NCI-H69 (cell line): Measurements from ENCODE around the gene ANG.
A peak's percentile ranks its signal among the peaks of the same experiment; 100 is the strongest.
"Not testable (repeated sequence)": the region's sequence is repeated elsewhere in the genome, so short reads cannot be mapped to it uniquely, and the experiment has no call there.

ENCODE experiments used
- DNase-seq: peaks from one replicate; lab custom pipeline; 2025; lab: John Stamatoyannopoulos, UW

ANG gene

DNA sequence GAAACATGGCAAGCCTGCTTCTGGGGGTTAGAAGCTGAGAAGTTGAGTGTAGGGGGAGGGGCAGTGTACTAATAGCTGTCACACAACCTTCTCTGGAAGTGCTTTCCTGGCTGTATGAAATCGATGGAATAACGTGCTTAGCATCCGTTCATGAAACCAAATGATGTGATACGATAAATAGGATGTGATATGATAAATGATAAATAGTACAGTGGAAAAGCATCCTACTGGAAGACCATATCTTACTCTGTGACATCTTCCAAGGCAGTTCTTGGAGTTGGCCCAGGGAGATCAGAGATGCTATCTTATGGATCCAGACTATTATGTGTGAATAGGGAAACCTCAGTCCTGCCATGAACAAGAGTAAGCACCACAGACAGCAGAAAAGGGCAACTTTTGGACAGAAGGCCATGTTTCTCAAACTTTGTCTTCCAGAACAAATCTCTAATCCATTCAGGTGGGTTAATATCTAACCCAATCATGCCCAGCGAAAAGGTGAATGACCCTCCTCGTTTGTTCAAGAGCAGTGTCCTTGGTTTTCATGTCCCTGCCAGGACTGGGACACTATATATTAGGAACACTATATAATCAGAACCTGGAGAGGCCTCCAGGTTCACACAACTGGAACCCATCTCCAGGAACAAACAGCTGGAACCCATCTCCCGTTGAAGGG lies at the start of gene ANG:
ANG (plus strand) TSS at position 598 of the 673 bp plus-strand sequence. CDS start 4,801 bp downstream, outside the sequence.
- no peak for DNase-seq

DNA sequence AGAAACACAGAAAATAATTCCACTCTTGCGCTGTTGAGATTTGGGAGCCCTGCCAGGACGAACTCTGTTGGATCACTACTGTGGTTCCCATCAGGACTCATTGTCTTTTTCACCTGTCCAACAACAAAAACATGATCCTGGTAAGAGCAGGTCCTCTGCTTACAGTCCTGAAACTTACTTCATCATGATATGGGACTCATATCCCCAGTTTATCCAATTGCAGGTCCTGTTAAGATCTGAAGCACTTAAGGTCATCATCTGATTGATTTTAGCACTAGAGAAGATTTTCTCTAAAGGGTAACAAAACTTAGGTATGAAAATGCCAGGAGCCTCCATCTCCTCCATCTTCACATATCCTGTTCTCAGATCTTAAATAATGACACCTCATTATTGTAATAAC lies 47.0 kb upstream of the ANG start, which contains the start of gene OR6S1:
OR6S1 (minus strand) TSS at position 101 of the 400 bp plus-strand sequence; CDS start at position 101, 0 bp downstream.
- no peak for DNase-seq

DNA sequence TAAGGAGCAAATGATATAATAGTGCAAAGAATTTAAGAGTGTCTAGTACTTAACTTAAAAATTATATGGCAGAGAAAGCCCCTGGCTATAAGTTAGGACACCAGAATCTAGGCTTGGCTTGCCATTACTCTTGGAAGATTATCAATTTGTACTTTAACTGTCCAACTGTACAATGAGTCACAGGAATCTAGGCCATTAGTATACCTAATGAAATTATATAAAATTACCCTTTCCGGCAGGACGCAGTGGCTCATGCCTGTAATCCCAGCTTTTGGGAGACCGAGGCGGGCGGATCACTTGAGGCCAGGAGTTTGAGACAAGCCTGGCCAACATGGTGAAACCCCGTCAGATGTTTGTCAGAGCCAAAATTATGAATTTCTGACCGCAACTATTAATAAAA lies 46.4 kb upstream of the ANG start:
- no peak for DNase-seq

DNA sequence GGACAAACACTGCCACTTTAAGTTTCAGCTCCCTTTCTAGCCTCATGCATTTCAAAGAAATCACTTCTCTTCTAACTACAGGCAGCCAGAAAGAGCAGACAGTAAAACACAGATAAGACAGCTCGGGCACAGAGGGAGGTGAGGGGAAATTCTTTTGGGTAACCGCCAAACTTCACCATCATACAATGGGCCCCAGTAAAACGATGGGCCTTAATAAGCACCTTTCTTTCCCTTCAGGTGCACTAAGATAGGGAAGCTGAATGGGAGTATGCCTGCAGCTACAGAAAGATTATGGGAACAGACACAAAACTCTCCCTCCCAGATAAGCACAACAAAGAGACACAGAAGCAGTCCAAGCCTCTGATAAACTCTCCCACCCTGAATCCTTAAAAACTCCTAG lies 45.8 kb upstream of the ANG start:
- DNase-seq, result not testable (repeated sequence)

DNA sequence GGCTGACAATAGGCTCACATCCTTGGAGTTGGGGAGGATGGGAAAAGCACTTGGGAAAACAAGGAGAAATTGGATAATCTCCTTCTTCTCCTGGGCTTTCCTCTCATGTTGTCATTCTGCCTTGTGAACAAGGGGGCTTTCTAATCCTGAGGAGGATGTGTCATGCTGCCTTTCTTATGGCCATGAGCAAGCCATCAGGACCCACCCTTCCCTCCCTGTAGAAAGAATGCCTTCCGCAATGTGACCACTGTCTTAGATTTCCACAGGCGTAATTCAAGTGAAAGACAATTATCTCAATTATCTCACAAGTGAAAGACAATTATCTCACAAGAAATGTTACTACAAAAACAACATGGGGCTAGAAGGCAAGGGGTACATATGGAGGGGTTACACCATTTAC lies 44.0 kb upstream of the ANG start:
- DNase-seq, result no peak

DNA sequence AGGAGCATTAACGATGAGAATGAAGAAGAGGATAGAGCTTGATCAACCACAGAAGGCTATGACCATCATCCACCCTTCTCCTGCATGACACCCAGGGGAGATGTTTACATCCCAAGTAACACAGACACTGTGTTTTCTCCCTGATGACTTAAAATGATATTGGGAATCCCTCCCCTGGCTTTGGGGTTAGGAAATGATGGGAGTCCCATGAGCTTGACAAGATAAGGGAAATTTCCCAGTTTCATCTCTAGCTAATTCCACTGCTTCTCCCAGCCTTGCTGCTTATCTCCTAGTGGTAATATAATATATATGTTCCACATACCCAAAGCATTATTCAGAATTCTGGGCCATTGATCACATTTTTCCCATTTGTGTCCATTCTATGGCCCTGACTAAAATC lies 43.1 kb upstream of the ANG start:
- no peak for DNase-seq

DNA sequence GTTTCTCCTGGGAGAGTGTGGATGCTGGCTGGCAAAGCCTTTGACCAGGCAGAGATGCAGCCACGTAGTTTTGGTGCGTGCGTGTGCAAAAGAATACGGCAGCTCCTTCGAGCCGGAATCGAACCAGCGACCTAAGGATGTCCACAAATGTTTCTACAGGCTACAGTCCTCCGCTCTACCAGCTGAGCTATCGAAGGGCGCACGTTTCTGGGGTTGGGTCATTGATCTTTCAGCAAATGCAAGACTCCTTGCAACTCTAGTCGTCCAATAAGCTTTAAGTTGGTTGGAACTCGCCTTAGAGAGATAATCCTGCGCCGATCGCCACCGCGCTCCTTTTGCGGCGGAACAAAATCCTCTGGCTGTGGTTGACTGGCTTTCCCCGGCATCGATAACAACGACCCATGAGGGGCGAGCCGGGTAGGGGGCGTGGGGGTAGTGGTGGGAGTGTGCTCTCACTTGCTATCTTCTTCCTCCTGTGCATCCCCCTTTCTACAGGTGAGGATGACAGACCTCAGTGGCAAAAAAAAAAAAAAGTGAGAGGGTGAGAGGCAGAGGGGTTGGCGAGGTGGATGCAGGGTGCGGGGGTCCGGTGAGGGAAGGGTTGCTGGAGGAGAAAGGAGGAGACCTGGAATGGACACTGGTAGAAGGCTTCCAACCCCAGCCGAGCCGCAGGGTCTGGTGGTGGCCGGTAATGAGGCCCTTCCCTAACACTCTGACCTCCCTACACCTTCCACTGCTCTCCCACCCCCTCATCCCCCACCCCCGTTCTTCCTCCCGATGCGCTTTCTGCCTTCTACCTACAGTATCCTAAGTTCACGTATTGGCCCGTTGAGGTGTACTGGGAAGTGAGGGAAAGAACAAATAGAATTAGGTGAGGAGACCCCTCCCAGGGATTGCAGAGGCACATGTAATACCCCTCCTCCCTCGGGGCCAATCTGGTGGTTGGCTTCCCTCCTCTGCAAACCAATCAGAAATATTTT lies 35.3 kb upstream of the ANG start:
- DNase-seq, result peak; percentile 6

DNA sequence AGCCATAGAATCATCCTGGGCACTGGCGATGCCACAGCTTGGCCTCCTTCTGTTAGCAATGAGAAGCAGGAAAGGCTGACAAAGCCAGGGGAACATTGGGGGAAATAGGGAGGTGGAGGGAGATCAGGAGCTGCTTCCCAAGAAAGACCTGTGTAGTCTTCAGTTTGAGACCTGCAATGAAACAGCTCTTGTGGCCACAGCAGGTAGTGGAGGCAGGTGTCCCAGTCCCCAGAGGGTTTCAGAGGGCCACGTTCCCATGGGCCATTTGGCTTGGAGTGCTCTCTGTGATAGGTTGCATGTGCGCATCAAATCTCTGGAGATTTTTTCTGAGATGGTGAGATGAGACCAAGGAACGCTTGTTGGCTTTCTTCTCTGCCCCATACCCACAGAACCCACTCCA lies 32.7 kb upstream of the ANG start:
- no peak for DNase-seq

DNA sequence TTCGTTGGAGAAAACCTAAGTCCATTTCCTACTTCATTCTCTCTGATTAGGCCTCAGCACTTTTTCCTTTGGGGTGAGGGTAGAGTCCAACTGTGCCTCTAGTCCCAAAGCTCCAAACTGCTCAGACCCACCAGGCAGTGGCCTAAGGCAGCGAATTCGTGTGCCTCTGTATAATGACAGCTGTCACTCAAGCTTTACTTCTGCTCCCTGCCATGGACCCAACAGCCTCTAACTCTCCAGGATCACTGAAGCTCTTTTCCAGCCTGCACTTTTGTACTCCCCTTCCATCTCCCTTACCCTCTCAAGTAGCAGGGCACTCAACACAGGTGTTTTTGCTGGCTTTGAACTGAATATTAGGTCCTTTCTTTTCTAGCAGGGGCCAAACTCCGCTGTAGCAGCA lies 32.3 kb upstream of the ANG start:
- DNase-seq, result no peak

DNA sequence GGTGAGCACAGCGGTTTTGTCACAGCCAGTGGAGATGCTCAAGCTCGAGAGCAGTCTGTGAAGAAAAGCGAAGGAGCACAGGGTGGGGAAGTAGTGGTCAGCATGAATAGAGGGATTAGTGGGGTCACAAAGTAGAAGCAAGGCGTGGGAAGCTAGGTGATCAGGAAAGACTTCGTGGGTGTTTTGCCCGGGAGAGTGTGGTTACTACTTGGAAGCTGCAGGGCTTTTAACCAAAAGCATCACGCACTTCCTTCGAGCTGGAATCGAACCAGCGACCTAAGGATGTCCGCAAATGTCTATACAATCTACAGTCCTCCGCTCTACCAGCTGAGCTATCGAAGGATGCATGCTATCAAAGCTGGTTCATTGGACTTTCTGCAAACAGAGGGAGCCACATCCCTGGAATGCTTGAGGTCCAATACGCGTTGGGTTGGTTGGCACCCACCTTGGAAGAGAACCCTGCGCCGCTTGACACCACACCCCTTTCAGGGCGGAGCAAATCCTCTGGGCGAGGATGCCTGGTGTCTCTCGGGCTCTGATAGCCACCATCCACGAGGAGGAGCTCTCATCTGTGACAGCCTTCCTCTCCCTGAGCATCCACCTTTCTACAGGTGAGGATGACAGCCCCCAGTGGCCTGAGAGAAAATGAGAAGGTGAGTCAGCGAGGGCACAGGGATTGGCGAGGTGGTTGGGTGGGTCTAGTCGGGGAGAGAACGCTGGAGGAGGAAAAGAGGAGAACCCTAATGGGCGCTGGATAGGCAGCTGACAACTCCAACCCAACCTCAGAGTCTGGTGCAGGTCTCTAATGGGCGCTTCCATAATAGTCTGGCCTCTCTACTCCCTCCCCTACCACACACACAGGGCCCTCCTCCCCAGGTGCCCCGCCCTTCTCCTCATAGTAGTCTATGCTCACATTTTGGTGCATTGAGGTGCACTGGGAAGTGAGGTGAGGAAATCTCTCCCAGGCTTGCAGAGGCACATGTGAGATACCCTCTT lies 31.1 kb upstream of the ANG start:
- peak; percentile 45 for DNase-seq

DNA sequence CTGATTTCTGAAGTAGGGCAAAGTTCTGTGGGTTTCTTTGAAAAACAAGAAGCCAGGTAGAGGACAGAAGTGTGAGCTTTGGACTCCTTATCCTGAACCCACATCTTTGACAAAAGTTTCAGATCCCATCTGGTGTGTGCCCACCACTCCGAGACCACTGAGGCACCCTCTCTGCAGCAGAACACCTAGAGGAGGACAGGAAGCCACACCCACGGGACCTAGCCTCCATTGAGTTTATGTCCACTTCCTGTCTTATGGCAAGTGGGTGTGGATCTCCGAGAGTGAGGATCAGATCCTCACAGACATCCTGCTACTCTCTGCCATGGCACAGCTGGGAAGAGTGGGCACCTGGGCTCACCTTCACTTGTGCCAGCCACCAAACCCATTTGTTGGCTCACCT lies 30.3 kb upstream of the ANG start:
- DNase-seq, result no peak

DNA sequence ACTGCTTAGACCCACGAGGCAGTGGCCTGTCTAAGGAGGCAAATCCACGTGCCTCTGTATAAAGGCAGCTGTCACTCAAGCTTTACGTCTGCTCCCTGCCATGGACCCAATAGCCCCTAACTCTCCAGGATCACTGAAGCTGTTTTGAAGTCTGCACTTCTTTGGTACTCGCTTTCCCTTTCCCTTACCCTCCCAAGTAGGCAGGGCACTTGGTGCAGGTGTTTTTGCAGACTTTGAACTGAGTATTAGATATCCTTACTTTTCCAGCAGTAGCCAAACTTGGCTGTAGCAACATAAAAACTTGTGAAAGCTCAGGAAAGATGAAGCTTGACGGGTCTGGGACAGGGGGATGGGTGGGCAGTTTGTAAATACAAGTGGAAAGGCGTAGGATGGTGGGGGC lies 29.2 kb upstream of the ANG start:
- DNase-seq, result no peak

DNA sequence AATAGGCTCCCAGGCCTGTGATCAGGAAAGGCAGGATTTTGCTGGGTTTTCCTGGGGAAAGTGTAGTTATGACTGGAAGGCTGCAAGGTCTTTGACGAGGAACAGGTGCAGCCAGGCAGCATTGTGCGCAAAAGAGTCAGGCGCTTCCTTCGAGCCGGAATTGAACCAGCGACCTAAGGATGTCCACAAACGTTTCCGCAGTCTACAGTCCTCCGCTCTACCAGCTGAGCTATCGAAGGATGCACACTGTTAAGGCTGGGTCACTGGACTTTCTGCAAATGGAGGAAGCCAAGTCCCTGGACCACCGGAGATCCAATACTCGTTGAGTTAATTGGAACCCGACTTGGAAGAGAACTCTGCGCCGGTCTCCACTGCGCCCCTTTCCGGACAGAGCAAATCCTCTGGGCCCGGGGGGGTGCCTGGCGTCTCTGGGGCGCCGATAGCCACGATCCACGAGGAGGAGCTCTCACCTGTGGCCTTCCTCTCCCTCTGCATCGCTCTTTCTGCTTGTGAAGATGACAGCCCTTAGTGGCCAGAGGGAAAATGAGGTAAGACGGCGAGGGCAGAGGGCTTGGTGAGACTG lies 28.7 kb upstream of the ANG start:
- no peak for DNase-seq

DNA sequence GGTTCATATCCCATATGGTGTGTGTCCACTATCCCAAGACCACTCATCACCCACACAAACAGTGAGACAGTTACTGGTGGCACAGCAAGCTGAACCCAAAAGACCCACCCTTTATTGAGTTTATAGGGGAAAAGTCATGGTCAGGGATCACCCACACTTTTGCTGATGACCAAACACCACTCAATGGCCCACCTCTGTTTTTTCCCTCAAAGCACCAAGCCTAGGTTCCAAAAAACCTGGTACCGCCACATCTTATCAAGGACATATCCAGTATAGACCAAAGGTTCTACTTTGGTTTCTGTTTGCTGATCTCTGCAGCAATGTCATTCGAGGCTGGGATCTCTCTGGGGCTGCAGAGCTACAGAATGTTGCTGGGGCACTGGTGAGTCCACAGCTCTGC lies 27.4 kb upstream of the ANG start:
- DNase-seq, result no peak

DNA sequence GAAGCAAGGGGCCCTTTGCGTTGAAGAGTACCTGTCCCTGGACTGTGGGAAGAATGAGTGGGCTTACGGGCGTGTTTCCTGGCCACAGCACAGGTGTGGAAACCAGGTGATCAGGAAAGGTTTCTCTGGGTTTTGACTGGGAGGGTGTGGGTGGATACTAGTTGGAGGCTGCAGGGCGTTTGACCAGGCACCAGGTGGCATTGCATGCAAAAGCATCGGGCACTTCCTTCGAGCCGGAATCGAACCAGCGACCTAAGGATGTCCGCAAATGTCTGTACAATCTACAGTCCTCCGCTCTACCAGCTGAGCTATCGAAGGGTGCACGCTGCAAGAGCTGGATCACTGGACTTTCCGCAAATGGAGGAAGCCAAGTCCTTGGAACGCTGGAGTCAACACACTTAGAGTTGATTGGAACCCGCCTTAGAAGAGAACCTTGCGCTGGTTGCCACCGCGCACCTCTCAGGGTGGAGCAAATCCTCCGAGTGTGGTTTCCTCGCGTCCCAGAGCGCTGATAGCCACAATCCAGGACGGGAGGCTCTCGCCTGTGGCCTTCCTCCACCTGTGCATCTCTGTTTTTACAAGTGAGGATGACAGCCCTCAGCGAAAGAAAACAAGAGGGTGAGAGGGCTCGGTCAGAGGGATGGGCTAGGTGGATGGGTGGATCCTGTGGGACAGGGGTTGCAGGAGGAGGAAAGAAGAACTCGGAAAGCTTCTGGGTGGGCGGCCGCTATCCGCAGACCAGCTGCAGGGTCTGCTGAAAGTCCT lies 25.4 kb upstream of the ANG start:
- peak; percentile 87 for DNase-seq

DNA sequence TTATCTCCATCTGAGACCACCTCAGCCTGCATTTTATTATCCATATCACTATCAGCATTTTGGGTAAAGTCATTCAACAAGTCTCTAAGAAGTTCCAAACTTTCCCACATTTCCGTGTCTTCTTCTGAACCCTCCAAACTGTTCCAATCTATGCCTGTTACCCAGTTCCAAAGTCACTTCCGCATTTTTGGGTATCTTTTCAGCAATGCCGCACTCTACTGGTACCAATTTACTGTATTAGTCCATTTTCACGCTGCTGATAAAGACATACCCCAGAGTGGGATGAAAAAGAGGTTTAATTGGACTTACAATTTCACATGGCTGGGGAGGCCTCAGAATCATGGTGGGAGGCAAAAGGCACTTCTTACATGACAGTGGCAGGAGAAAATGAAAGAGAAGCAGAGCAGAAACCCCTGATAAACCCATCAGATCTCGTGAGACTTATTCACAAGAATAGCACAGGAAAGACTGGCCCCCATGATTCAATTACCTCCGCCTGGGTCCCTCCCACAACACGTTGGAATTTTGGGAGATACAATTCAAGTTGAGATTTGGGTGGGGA lies 22.1 kb upstream of the ANG start:
- not testable (repeated sequence) for DNase-seq

DNA sequence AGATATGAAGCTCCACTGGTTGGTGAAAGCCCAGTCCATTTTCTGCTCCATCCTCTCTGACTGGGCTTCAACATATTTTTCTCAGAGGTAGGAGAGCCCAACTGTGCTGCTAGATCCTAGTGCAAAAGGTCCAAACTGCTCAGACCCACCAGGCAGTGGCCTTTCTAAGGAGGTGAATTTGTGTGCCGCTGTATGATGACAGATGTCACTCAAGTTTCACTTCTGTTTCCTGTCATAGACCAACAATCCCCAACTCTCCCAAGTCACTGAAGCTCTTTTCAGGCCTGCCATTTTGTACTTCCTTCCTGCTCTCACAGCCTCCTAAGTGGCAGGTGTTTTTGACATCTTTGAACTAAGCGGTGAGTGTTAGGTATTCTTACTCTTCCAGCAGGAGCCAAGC lies 20.6 kb upstream of the ANG start:
- no peak for DNase-seq

DNA sequence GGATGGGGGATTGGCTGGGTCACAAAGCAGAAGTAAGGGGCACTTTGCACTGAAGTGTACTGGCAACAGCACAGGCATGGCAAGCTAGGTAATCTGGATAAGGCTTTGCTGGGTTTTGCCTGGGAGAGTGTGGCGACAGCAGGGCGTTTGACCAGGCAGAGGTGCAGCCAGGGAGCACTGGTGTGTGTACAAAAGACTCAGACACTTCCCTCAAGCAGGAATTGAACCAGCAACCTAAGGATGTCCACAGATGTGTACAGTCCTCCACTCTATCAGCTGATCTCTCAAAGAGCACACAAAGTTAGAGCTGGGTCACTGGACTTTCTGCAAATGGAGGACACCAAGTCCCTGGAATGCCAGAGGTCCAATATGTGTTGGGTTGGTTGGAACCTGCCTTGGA lies 19.6 kb upstream of the ANG start:
- DNase-seq, result no peak

DNA sequence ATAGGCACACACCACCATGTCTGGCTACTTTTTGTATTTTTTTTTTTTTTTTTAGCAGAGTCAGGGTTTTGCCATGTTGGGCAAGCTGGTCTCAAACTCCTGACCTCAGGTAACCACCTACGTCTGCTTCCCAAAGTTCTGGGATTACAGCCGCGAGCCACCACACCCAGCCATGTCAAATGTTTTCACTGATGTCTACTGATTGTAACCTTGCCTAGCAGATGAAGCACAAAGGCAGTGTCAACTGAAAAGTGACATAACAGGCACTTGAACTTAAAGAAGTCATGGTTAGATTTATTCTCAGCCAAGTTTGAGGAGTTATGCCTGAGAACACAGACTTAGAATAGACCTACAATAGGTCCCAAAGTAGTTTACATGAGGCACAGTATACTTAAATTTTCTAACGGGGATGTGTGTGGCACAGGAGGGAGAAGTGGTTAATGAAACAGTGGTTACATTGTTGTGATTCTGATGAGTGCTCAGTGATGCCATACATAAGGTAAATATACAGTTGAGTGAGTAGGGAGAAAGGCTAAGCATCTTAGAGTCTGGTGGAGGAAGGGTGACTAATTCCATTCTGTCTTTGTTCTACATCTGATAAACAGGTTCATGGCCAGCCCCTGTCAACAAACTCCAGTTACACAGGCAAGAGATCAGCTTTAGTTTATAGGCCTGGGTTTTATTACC lies 16.8 kb upstream of the ANG start:
- DNase-seq, result no peak

DNA sequence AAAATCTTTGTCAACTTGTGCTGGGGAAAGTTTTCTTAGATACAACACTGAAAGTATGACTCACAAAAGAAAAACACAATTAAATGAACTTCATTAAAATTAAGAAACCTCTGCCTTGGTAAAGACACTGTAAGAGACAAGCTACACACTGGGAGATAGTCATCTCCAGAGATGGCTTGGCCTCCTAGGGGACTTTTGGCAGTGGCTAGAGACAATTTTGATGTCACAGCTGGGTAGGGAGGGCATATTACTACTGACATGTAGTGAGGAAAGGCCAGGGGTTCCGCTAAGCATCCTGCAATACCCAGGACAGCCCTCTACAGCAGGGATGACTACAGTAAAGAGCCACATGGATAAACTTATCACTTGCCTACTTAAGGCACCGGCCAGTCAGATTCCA lies 12.9 kb upstream of the ANG start:
- DNase-seq, result no peak
